GM08714 (cell line): ENCODE data around the gene TACSTD2.
"Not testable (repeated sequence)": the region's sequence is repeated elsewhere in the genome, so short reads cannot be mapped to it uniquely, and the experiment has no call there.

Experiments
- H3K4me3 ChIP-seq: fragments of 200-500 bp; sonication (Bioruptor generic); 2 replicates; pipeline ENCODE4 v1.5.1; 2014; ENCODE audit warnings: mild to moderate bottlenecking, low read length, inconsistent platforms
- ZNF274 ChIP-seq: IDR thresholded peaks from 2 replicates; pipeline ENCODE4 v1.6.1; 2012; ENCODE audit warnings: mild to moderate bottlenecking, low read depth, low read length

TACSTD2 gene

GRCh38 chr1:58597076-58597475 lies 20.0 kb upstream of the TACSTD2 start:
- no peak for TF ChIP-seq ZNF274
- no peak overlapping the region for H3K4me3 ChIP-seq

- TF ChIP-seq ZNF274, result no peak
- no peak overlapping the region for H3K4me3 ChIP-seq
These were observed 19.6 kb upstream of the TACSTD2 start for GRCh38 chr1:58596631-58597052.

GRCh38 chr1:58594546-58594945 lies 17.5 kb upstream of the TACSTD2 start:
- no peak overlapping the region for H3K4me3 ChIP-seq
- no peak for TF ChIP-seq ZNF274

GRCh38 chr1:58592522-58593134 lies 15.6 kb upstream of the TACSTD2 start:
- H3K4me3 ChIP-seq, result no peak overlapping the region
- no peak for TF ChIP-seq ZNF274

- TF ChIP-seq ZNF274, result no peak
- no peak overlapping the region for H3K4me3 ChIP-seq
These were observed 14.8 kb upstream of the TACSTD2 start for GRCh38 chr1:58591806-58592205.

- H3K4me3 ChIP-seq, result no peak overlapping the region
- TF ChIP-seq ZNF274, result no peak
These were observed 13.0 kb upstream of the TACSTD2 start for GRCh38 chr1:58590019-58590418.

- no peak overlapping the region for H3K4me3 ChIP-seq
- no peak for TF ChIP-seq ZNF274
These were observed 11.3 kb upstream of the TACSTD2 start for GRCh38 chr1:58588396-58588795.

GRCh38 chr1:58587667-58588066 lies 10.6 kb upstream of the TACSTD2 start:
- TF ChIP-seq ZNF274, result no peak
- no peak overlapping the region for H3K4me3 ChIP-seq

- H3K4me3 ChIP-seq, result no peak overlapping the region
- no peak for TF ChIP-seq ZNF274
These were observed 9.2 kb upstream of the TACSTD2 start for GRCh38 chr1:58586271-58586670.

GRCh38 chr1:58585581-58586151 lies 8.6 kb upstream of the TACSTD2 start:
- H3K4me3 ChIP-seq, result no peak overlapping the region
- TF ChIP-seq ZNF274, result no peak

- TF ChIP-seq ZNF274, result no peak
- H3K4me3 ChIP-seq, result no peak overlapping the region
These were observed 8.1 kb upstream of the TACSTD2 start for GRCh38 chr1:58585166-58585565.

- TF ChIP-seq ZNF274, result no peak
- H3K4me3 ChIP-seq, result peak overlapping the region; percentile 28; the same call in 1 of the 2 replicates
These were observed 7.2 kb upstream of the TACSTD2 start for GRCh38 chr1:58584082-58584895.

GRCh38 chr1:58583496-58583895 lies 6.4 kb upstream of the TACSTD2 start:
- no peak for TF ChIP-seq ZNF274
- H3K4me3 ChIP-seq, result no peak overlapping the region

GRCh38 chr1:58582143-58582542 lies 5.1 kb upstream of the TACSTD2 start:
- not testable (repeated sequence) for H3K4me3 ChIP-seq

- TF ChIP-seq ZNF274, result no peak
These were observed 4.6 kb upstream of the TACSTD2 start for GRCh38 chr1:58581641-58582040.

More at GRCh38 chr1:58581641-58582040, 4.6 kb upstream of the TACSTD2 start:
- H3K4me3 ChIP-seq, result no peak overlapping the region
